Mesangial cell (primary cell): ENCODE measurements around the gene SELP. TPM values are rescaled to one million over a fixed set of nuclear protein-coding genes. Genes with fewer than 3 reads are reported as not detected.

Source experiments
- total RNA-seq: library from RNA; depleted of rRNA; stranded (reverse); fragments of >200 nt; gene quantifications from 2 replicates; pipeline ENCODE4 v1.2.3, GENCODE V29; 2015

Gene SELP
- not detected in 2 replicates for total RNA-seq

GRCh38 chr1:169630006-169630405, at the start of gene SELP:
TSS of gene SELP (minus strand) at chr1:169630124. CDS start at chr1:169630074, 50 bp downstream.

GRCh38 chr1:169586395-169587255, 43.3 kb downstream of the SELP start, which contains the start of gene F5:
TSS of gene F5 (minus strand) at chr1:169586481. CDS start at chr1:169586386, 95 bp downstream.

Other genes starting within 250 kb of the SELP start
- gene CCDC181, start 202.7 kb downstream of the SELP start, total RNA-seq: 0.38 and 0.65 TPM in 2 replicates
- 8.0 and 9.8 TPM in 2 replicates for gene SLC19A2, start 144.2 kb downstream of the SELP start, total RNA-seq
- not detected in 2 replicates for gene F5, start 43.6 kb downstream of the SELP start, total RNA-seq
- gene SELL, start 81.5 kb upstream of the SELP start, total RNA-seq: 0.16 TPM in 1 of 2 replicates, not detected in the other
- not detected in 2 replicates for gene SELE, start 104.0 kb upstream of the SELP start, total RNA-seq
- 1.0 and 2.6 TPM in 2 replicates for gene METTL18, start 164.8 kb upstream of the SELP start, total RNA-seq